HG03520 (cell line): ENCODE measurements around the gene PTPRD.

ENCODE experiments used
- ATAC-seq: cut with Tn5 transposase; IDR thresholded peaks from one replicate; pipeline ENCODE4 v1.9.1; 2021; ENCODE audit warnings: mild to moderate bottlenecking, moderate library complexity; ENCODE audit not compliant: unreplicated experiment

The PTPRD gene

DNA sequence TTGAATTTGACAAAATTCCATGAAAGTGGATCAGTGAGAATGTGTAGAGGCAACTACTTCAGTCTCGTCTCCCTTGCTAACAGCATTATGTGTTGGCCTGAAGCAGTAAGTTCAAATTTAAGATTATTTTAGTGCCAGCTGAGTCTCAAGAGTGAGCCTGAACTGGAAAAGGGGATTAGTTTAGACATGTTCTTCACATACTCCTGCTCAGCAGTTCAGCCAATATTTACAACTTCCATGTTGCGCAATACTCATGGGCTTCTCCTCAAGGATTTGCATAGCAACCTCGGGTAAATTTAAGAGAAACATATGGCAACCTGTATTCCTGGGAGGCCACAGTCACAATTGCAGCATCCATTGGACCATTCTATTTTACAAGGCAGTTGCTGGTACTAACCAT is 553.8 kb downstream of the PTPRD start:
- ATAC-seq: no peak

GRCh38 chr9:10055886-10056395 is 556.9 kb downstream of the PTPRD start:
- no peak for ATAC-seq

- no peak for ATAC-seq
Measured at GRCh38 chr9:10054456-10054855, 558.3 kb downstream of the PTPRD start.

- ATAC-seq: no peak
Measured at GRCh38 chr9:10052916-10053315, 559.9 kb downstream of the PTPRD start.

DNA sequence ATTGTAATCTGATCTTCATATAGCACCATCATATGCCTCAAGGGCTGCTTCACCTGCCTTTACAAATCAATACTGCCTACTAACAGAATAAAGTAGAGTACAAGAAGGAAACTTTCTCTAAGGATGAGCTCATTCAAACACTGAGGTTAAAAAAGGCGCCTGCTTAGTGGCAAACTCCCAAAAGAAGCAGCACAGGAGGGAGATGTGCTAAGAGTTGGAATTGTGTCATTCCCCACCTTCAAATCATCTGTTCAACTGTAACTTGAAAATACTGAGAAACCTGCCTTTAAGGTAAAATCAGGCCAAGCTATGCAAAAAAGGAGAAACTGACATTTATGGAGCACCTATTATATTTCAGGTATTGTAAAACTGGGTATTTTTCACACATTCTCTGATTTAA is 560.6 kb downstream of the PTPRD start:
- no peak for ATAC-seq

- ATAC-seq: no peak
Measured at GRCh38 chr9:10050016-10050415, 562.8 kb downstream of the PTPRD start.

DNA sequence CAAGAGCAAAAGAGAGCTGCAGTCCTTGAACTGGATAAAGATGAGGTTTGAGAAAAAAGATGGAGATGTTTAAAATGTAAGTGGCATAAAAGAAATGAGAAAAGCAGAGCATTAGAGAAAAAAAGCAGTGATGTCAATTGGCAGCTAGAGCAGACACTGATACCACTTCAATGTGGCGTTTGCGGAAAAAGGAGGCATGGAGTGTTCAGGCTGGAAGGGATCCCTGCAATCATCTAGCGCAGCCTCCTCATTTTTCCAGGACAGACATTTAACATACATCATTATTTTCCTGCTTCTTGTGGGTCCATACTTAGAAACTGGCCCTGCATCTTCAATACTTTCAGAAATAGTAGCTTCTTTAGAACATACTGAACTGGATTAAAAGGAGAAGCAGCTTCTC is 563.8 kb downstream of the PTPRD start:
- ATAC-seq: no peak

DNA sequence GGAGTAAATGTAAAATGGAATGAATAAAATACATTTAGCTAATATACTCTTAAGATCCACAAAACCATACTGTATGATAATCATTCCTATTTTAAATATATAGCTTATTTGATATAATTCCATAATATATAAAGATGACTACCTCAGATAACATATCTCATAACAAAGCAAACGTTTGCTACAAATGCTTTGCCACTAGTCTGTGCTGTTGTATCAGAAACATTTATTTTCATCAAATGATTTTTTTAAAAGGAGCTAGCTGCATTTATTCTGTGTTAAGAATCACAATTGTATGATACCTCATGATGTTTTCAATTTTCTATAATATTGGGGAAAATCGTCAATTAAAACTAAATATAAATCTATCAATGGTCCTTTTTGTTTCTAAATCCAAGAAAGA is 567.2 kb downstream of the PTPRD start:
- ATAC-seq: no peak

DNA sequence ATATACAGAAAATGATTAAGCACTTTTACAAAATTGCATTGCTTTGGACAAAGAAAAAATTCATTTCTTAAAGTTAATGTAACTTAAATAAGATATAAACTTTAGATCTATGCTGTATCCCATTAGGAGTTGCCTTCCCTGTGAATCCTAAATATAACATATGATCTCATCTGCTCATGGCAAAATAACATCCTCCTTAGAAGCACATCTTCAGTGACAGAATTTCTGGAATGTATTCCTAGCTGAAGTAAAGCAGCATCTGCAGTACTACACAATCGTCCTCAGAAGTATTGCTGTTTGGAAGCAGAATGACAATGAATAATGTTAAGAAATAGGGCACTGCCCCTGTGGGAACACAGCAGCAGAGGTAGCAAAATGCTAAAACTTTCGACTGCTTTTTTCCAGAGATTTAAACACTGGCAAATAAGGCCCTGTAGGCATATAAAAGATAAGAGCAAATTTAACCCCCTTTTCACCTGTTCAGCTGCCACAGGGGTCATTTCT is 571.0 kb downstream of the PTPRD start:
- no peak for ATAC-seq

DNA sequence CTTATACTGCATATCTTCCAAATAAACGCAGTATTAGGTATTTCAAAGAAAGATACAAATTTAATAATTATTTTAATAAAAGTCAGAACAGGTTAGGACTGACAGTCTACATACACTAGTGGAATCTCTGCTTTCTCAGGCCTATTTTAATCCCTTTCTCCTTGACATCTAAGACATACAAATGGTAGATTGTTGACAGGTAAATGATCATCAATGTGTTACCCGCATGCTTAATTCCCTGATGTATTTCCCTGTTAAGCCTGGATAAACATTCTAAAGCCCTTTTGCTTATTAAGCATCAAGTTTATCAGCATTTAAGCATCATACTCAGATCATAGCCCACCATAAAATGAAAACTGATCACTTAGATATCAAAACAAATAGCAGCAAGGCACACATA is 576.7 kb downstream of the PTPRD start:
- ATAC-seq: no peak

- ATAC-seq: no peak
Measured at GRCh38 chr9:10032166-10032565, 580.6 kb downstream of the PTPRD start.

DNA sequence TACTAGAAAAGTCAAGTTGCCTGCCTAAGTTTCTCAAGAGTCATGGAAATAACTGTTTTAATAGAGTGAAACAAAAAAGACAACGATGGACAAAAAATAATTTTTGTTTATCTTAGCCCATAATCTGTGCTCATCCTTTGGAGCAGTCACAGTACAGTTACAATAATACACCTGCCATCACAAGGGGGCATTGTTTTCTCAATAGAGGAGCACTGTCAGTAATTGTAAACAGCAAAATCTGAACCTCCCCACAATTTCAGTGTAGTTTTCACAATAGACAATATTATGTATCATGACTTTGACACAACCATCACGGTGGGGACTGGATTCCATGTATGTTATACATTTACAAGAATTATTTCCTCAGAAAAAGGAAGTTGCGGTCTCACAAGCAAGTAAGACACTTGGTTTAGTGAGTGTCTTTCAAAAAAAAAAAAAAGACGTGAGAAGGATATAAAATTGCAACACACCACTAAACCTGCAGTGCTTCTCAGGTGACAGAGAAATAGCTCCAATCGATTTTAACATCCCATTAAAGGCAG is 586.3 kb downstream of the PTPRD start:
- no peak for ATAC-seq

- no peak for ATAC-seq
Measured at GRCh38 chr9:10015755-10016154, 597.0 kb downstream of the PTPRD start.

- no peak for ATAC-seq
Measured at GRCh38 chr9:10014889-10015288, 597.9 kb downstream of the PTPRD start.

- ATAC-seq: no peak
Measured at GRCh38 chr9:10009401-10009800, 603.4 kb downstream of the PTPRD start.

DNA sequence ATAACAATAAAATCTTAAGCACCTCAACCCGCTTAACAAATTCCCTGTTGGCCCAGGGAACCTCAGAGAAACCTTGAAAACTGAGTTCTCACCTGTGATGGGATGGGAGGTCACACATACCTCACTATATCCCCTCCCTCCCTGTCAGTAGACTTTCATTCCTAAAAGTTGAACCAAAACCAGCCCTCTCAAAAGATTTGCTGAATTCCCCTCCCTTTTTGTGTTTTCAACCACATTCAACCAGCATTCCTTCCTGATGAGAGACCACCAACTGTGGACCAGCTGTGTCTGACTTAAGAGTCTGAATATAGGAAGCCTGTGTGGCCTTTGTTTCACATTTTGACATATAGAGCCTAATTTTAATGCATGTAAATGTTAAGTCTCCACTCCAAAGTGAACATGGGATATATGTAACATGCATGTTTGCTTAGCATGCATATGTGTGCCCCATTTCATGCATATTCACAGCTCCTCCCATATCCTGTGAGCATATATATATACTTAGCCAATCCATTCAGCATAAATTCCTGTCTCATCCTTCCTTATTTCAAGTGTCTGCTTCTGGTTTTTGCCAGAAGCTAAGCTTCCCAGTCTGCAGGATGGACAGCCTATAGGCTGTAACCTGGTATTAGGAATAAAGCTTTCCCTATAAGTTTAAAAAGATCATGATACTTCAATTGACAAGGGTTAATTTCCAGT is 604.6 kb downstream of the PTPRD start:
- no peak for ATAC-seq

- ATAC-seq: no peak
Measured at GRCh38 chr9:10007356-10007755, 605.4 kb downstream of the PTPRD start.

DNA sequence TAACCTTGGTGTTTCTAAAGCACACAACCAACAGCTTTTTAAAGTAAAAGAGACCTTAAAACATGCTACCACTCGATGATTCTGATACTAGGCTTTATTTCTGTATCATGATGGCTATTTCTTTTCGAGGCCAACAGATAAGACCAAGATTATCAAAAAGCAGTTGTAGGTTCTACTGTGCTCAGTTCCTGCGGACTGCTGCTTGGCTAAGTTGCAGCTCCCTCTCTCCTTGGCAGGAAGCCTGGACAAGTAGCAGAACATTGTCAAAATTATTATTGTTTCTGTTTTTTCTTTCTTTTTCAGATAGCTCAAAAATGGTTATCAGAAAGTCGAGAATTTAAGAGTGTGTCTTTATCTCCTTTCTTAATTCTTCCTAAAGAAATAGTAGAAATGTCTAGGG is 607.6 kb downstream of the PTPRD start:
- no peak for ATAC-seq

DNA sequence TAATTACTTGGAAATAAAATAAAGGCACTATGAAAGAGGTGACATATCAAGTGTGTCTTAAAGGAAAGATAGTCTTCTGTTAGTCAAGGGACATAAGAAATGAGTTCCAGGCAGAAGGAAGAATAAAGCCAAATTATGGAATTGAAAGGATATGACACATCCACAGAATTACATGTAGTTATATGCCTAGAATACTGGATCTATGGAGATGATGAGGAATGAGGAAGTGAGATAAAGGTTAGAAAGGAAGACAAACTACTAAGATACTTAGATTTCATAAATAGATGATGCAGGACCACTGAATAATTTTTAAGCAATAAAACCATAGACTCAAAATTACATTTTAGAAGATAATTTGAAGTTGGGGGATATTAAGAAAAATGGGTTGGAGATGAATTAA is 609.8 kb downstream of the PTPRD start:
- ATAC-seq: no peak

- ATAC-seq: no peak
Measured at GRCh38 chr9:10000669-10001068, 612.1 kb downstream of the PTPRD start.

DNA sequence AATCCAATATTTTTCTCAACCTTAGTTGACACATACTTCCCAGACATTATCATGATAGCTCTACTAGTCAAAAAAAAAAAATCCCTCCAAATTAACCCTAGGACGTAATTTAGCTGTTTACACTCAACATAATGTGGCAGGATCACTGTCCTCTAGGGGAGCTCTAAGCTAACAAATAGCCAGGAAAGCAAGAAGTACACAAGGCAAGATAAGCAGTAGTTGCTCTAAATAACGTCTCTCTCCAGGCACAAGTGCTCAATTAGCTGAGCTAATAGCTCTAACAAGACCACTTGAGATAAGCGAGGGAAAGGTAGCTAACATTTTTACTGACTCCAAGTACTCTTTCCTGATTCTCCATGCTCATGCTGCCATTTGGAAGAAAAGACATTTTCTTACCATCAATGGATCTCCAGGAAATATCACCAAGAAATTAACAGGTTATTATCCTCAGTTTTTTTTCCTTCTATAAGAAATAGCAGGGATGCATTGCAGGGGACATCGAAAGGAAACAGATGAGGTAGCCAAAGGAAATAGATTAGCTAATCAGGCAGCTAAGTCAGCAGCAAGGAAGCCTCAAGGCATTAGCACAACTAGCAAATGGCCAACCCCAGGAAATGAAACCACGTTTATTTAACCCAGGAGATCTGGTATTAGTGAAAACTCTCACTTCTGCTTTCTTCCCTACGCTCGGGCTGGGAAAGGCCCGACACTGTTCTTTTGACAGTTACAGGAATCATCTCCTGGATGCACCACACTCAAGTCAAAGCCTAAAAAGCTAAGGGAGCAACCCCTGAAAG is 614.1 kb downstream of the PTPRD start:
- peak; percentile 47 for ATAC-seq

DNA sequence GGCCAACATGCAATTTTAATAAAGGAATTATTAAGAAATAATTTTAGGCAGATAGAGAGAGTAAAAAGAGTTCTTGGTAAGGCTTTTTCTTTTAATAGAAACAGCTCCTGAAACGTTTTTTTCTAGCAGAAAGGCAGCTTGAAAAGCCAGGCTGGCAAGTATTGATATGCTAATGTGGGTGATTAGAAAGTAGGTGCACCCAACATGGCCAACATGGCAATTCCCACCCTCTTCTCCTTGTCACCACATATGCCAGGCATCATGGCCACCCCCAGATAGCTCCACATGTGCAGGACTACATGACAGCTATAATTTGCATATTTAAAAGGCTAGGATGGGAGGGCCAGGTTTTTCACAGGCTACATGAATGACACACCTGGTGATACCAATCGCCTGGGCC is 615.2 kb downstream of the PTPRD start:
- no peak for ATAC-seq
